Caco-2 (cell line): ENCODE data around the gene WWOX. TPM values are rescaled to one million over a fixed set of nuclear protein-coding genes. Genes with fewer than 3 reads are reported as not detected.

ENCODE experiments used
- BruUV-seq: library from RNA; stranded (reverse); fragments of 400-500 nt; replicated peaks from 2 replicates; lab custom pipeline; 2021; lab: Mats Ljungman, UMichigan
- CTCF ChIA-PET: fragments of 300-600 bp; sonication (Branson Sonifier 250); formaldehyde crosslinking; loops from one replicate; lab custom pipeline; 2022; ENCODE audit warnings: antibody characterized with exemption; lab: Charles Lee
- POLR2A ChIA-PET: fragments of 300-600 bp; sonication (Branson Sonifier 250); formaldehyde crosslinking; loops from one replicate; lab custom pipeline; 2022; ENCODE audit warnings: antibody characterized with exemption; lab: Charles Lee
- DNase-seq, 2 experiments: peaks; one replicate each; pipeline versions ENCODE4 v3.0.0 to v3.0.0-alpha.2; 2020 to 2022
- H3K27me3 ChIP-seq: replicated peaks from 2 replicates; pipeline ENCODE4 v1.6.0; 2011; ENCODE audit warnings: low read length; ENCODE audit not compliant: control insufficient read depth, insufficient read depth
- H3K36me3 ChIP-seq: 2 replicates; pipeline ENCODE4 v1.5.1; 2011; ENCODE audit warnings: low read length; ENCODE audit not compliant: control insufficient read depth, insufficient read depth
- H3K4me1 ChIP-seq: fragments of 250-450 bp; sonication (Bioruptor Pico); 2 replicates; pipeline ENCODE4 v1.5.1; 2020; ENCODE audit warnings: mild to moderate bottlenecking
- H3K4me3 ChIP-seq: 2 replicates; pipeline ENCODE4 v1.5.1; 2011; ENCODE audit warnings: low read depth, mild to moderate bottlenecking, control low read depth, low read length
- H3K9me3 ChIP-seq: fragments of 250-450 bp; sonication (Bioruptor Pico); 2 replicates; pipeline ENCODE4 v1.5.1; 2020; ENCODE audit warnings: mild to moderate bottlenecking, moderate library complexity
- H3K27ac Mint-ChIP-seq: one replicate; pipeline ENCODE4 v1.8.0; 2022; ENCODE audit warnings: mixed read lengths; ENCODE audit not compliant: unreplicated experiment
- H3K27me3 Mint-ChIP-seq: one replicate; pipeline ENCODE4 v1.8.0; 2022; ENCODE audit warnings: mixed read lengths; ENCODE audit not compliant: insufficient read depth, unreplicated experiment
- H3K36me3 Mint-ChIP-seq: one replicate; pipeline ENCODE4 v1.8.0; 2022; ENCODE audit warnings: mild to moderate bottlenecking, mixed read lengths; ENCODE audit not compliant: insufficient read depth, unreplicated experiment
- H3K4me1 Mint-ChIP-seq: one replicate; pipeline ENCODE4 v1.8.0; 2022; ENCODE audit warnings: low read depth, mixed read lengths; ENCODE audit not compliant: unreplicated experiment
- H3K4me3 Mint-ChIP-seq: one replicate; pipeline ENCODE4 v1.8.0; 2022; ENCODE audit warnings: mild to moderate bottlenecking, moderate library complexity, mixed read lengths; ENCODE audit not compliant: unreplicated experiment
- H3K9me3 Mint-ChIP-seq: one replicate; pipeline ENCODE4 v1.8.0; 2022; ENCODE audit warnings: mixed read lengths; ENCODE audit not compliant: unreplicated experiment
- CTCF ChIP-seq, 2 experiments: fragments of 200-600 bp in 1 of 2; IDR thresholded peaks; 1 replicate in 1 of 2; 2 replicates in 1 of 2; pipeline versions ENCODE4 v1.5.1 to v1.8.0; 2011 to 2022; ENCODE audit warnings: antibody characterized with exemption in 1 of 2, control low read depth in 1 of 2, inconsistent platforms in 1 of 2, low read depth in 1 of 2, low read length in 1 of 2, mild to moderate bottlenecking in 1 of 2, moderate library complexity in 1 of 2; ENCODE audit not compliant: insufficient read depth in 1 of 2, severe bottlenecking in 1 of 2, unreplicated experiment in 1 of 2
- intact Hi-C: fragments of 100-400 bp; cut with micrococcal nuclease; formaldehyde crosslinking; loops from one replicate; pipeline ENCODE4 v1.10.0; 2022; ENCODE audit not compliant: unreplicated experiment
- total RNA-seq: library from RNA; stranded (reverse); gene quantifications from 2 replicates; pipeline ENCODE4 v1.2.3, GENCODE V29; 2022

Gene WWOX
- total RNA-seq, 1 experiment from 2014 or later = 45.0 TPM

- CTCF ChIA-PET = interaction anchor here (0.7 to 1.1 kb wide), 2 partner anchors 385 to 1599 kb away, joined by 3 to 5 read pairs; no protein-coding TSS in a partner anchor
- no peaks in the 10 kb centered on the region for H3K9me3 Mint-ChIP-seq
- intact Hi-C loops = no loop called here
These were observed 19.1 kb downstream of the WWOX start for GRCh38 chr16:78118469-78119025.

GRCh38 chr16:78122774-78123315 lies 23.4 kb downstream of the WWOX start:
- H3K4me3 ChIP-seq = no peak overlapping the region
- Mint-ChIP-seq H3K4me3 (peak overlapping the region; percentile 17), H3K27me3 (no peaks in the 10 kb centered on the region), H3K9me3 (no peaks in the 10 kb centered on the region), H3K27ac (no peak overlapping the region), H3K36me3 (peaks cover 17% of the 10 kb centered on the region), H3K4me1 (peaks cover 25% of the 10 kb centered on the region)
- H3K36me3 ChIP-seq = no peaks in the 10 kb centered on the region
- peak in 1 of 2 experiments; percentile 59 for DNase-seq
- no peaks in the 10 kb centered on the region for H3K9me3 ChIP-seq
- 0 out of 2 replicates have a peak, but pooled peaks cover 5% of the 10 kb centered on the region for H3K4me1 ChIP-seq
- intact Hi-C loops = loop anchor here (1.0 to 10.0 kb wide), 6 partner anchors 112 to 1478 kb away; partner anchors contain the start of gene MAF
- CTCF ChIA-PET = interaction anchor here (0.6 to 1.0 kb wide), 2 partner anchors 32 to 1648 kb away, joined by 3 read pairs; no protein-coding TSS in a partner anchor
- H3K27me3 ChIP-seq = no peaks in the 10 kb centered on the region
- POLR2A ChIA-PET = no interaction called here
- no TSS peak for BruUV-seq
- peak; percentile 31 to 75 for TF ChIP-seq CTCF (IDR thresholded peaks at IDR 0.05; ENCODE audit: insufficient read depth in 1 of 2, low read depth in 1 of 2, low read length in 1 of 2, severe bottlenecking in 1 of 2, unreplicated experiment in 1 of 2)

More at GRCh38 chr16:78118469-78119025, 19.1 kb downstream of the WWOX start:
- H3K4me3 Mint-ChIP-seq = no peak overlapping the region
- DNase-seq = no peak
- no peaks in the 10 kb centered on the region for H3K27me3 ChIP-seq
- no peak overlapping the region for H3K4me3 ChIP-seq
- peaks cover 6% of the 10 kb centered on the region for H3K36me3 ChIP-seq
- H3K9me3 ChIP-seq = no peaks in the 10 kb centered on the region
- no TSS peak for BruUV-seq
- H3K27me3 Mint-ChIP-seq = no peaks in the 10 kb centered on the region
- TF ChIP-seq CTCF (IDR thresholded peaks at IDR 0.05; ENCODE audit: insufficient read depth in 1 of 2, low read depth in 1 of 2, low read length in 1 of 2, severe bottlenecking in 1 of 2, unreplicated experiment in 1 of 2) = no peak
- no peaks in the 10 kb centered on the region for H3K4me1 ChIP-seq
- POLR2A ChIA-PET = no interaction called here
- peaks cover 17% of the 10 kb centered on the region for H3K36me3 Mint-ChIP-seq
- H3K4me1 Mint-ChIP-seq = peaks cover 21% of the 10 kb centered on the region
- H3K27ac Mint-ChIP-seq = no peak overlapping the region

- no peak overlapping the region for H3K4me3 Mint-ChIP-seq
- TF ChIP-seq CTCF (IDR thresholded peaks at IDR 0.05; ENCODE audit: insufficient read depth in 1 of 2, low read depth in 1 of 2, low read length in 1 of 2, severe bottlenecking in 1 of 2, unreplicated experiment in 1 of 2) = no peak
- no peaks in the 10 kb centered on the region for H3K27me3 Mint-ChIP-seq
- DNase-seq = no peak
- peaks cover 14% of the 10 kb centered on the region for H3K4me1 Mint-ChIP-seq
- peaks cover 8% of the 10 kb centered on the region for H3K36me3 Mint-ChIP-seq
- ChIA-PET POLR2A (no interaction called here), CTCF (interaction anchor here (0.5 to 1.4 kb wide), 2 partner anchors 115 to 1477 kb away, joined by 3 to 6 read pairs; no protein-coding TSS in a partner anchor)
- H3K9me3 ChIP-seq = no peaks in the 10 kb centered on the region
- H3K36me3 ChIP-seq = no peaks in the 10 kb centered on the region
- H3K4me1 ChIP-seq = 0 out of 2 replicates have a peak, but pooled peaks cover 5% of the 10 kb centered on the region
- no peak overlapping the region for H3K4me3 ChIP-seq
- H3K27me3 ChIP-seq = no peaks in the 10 kb centered on the region
- no peaks in the 10 kb centered on the region for H3K9me3 Mint-ChIP-seq
- intact Hi-C loops = loop anchor here (10.0 kb wide), 1 partner anchor 650 kb away; no protein-coding TSS in a partner anchor
- BruUV-seq = no TSS peak
- H3K27ac Mint-ChIP-seq = no peak overlapping the region
These were observed 25.8 kb downstream of the WWOX start for GRCh38 chr16:78125112-78125844.
